ENCODE data around the gene ROR1.

ROR1 gene

GRCh38 chr1:63773815-63774616, at the start of gene ROR1:
Gene ROR1 (plus strand): TSS chr1:63774017.
- H3K4me3 ChIP-seq (ENCODE audit: low read depth, low read length): no peak within 1 kb of the TSS
- peak; percentile 21 for DNase-seq (ENCODE audit: low read depth)
- TF ChIP-seq, protein P1, sequence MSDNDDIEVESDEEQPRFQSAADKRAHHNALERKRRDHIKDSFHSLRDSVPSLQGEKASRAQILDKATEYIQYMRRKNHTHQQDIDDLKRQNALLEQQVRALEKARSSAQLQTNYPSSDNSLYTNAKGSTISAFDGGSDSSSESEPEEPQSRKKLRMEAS (IDR thresholded peaks at IDR 0.05; ENCODE audit: low read depth, low read length): no peak
- no peak for TF ChIP-seq POLR2A (IDR thresholded peaks at IDR 0.05; ENCODE audit: extremely low read depth, insufficient read length)
- TF ChIP-seq MYC (IDR thresholded peaks at IDR 0.05; ENCODE audit: low read depth, low read length): no peak
- TF ChIP-seq, protein P2, sequence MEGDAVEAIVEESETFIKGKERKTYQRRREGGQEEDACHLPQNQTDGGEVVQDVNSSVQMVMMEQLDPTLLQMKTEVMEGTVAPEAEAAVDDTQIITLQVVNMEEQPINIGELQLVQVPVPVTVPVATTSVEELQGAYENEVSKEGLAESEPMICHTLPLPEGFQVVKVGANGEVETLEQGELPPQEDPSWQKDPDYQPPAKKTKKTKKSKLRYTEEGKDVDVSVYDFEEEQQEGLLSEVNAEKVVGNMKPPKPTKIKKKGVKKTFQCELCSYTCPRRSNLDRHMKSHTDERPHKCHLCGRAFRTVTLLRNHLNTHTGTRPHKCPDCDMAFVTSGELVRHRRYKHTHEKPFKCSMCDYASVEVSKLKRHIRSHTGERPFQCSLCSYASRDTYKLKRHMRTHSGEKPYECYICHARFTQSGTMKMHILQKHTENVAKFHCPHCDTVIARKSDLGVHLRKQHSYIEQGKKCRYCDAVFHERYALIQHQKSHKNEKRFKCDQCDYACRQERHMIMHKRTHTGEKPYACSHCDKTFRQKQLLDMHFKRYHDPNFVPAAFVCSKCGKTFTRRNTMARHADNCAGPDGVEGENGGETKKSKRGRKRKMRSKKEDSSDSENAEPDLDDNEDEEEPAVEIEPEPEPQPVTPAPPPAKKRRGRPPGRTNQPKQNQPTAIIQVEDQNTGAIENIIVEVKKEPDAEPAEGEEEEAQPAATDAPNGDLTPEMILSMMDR (IDR thresholded peaks at IDR 0.05; ENCODE audit: low read depth, low read length): no peak

DNA sequence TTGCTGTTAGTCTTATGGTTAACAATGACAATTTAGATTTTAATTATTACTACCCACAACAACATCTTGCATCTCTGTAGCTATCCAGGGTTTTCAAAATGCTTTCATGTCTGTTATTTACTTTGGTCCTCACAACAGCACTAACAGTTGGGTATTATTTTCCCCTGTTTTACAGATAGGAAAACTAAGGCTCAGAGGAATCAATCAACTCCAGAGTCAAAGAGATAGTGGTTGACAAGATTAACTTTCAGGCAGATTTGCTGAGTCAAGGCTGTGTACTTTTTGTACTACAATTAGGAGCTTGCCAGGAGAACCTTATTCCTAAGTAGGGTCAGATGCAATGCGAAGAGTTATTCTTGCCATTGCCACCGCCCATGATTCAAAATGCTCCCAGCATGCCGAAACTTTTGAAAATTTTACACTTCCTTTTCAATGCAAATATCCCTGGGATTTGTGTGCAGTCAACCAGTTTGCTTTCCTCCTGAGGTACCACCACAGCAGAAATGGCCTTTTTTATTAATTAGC, 49.4 kb upstream of the ROR1 start:
- H3K4me3 ChIP-seq (ENCODE audit: low read depth, low read length): no peak overlapping the region
- TF ChIP-seq, protein P2 (IDR thresholded peaks at IDR 0.05; ENCODE audit: low read depth, low read length): no peak
- no peak for TF ChIP-seq MYC (IDR thresholded peaks at IDR 0.05; ENCODE audit: low read depth, low read length)
- no peak for TF ChIP-seq POLR2A (IDR thresholded peaks at IDR 0.05; ENCODE audit: extremely low read depth, insufficient read length)
- TF ChIP-seq, protein P1 (IDR thresholded peaks at IDR 0.05; ENCODE audit: low read depth, low read length): no peak
- no peak for DNase-seq (ENCODE audit: low read depth)

DNA sequence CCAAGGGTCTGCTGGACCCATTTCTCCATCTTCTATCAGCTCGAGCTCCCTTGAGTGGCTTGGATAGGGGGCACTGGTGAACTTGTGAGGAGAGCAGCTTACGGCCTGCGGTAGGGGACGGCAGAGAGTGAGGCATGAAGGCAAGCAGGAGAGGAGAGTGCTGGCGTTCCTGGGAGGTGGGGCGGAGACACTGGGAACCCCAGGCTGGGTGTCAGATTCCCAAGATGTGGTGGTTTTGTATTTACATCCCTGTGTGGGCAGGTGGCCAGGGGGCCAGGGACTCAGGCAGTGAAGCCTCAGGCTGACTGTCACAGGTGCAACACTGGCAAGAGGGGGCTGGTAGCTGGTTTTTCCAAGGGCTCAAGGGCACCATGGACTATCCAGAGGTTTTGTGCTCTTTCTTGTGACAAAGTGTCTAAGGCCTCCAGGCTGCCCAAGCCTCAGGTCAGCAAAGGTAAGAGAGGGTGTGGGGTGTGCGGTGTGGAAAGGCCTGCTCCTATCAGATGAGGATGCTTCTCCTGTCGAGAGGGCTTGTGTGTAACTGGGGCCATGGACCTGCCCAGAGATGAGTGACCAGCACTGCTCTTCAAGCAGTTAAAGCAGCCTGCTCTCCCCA, 45.1 kb upstream of the ROR1 start:
- no peak overlapping the region for H3K4me3 ChIP-seq (ENCODE audit: low read depth, low read length)
- TF ChIP-seq, protein P2 (IDR thresholded peaks at IDR 0.05; ENCODE audit: low read depth, low read length): no peak
- TF ChIP-seq MYC (IDR thresholded peaks at IDR 0.05; ENCODE audit: low read depth, low read length) (no peak), POLR2A (IDR thresholded peaks at IDR 0.05; ENCODE audit: extremely low read depth, insufficient read length) (no peak)
- TF ChIP-seq, protein P1 (IDR thresholded peaks at IDR 0.05; ENCODE audit: low read depth, low read length): no peak
- no peak for DNase-seq (ENCODE audit: low read depth)

DNA sequence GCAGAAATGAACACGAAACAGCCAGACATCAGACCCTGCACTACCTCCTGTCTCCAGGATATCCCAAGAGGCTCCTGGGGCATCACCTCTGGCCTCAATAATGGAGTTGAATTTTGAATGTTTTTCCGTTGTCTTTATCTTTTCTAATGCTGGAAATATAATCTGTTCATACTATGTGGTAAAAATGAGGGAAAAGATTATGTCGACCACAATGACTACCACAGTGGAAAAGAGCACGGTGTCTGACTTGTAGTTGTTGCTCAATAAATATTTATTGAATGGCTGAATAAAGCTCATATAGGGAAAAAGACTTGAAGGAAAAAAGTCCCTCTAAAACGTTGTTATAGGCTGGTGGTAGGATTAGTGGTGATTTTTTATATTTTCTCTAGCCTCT, 44.6 kb upstream of the ROR1 start:
- DNase-seq (ENCODE audit: low read depth): no peak
- H3K4me3 ChIP-seq (ENCODE audit: low read depth, low read length): no peak overlapping the region
- TF ChIP-seq MYC (IDR thresholded peaks at IDR 0.05; ENCODE audit: low read depth, low read length) (no peak), POLR2A (IDR thresholded peaks at IDR 0.05; ENCODE audit: extremely low read depth, insufficient read length) (no peak)
- TF ChIP-seq, protein P2 (IDR thresholded peaks at IDR 0.05; ENCODE audit: low read depth, low read length): no peak
- TF ChIP-seq, protein P1 (IDR thresholded peaks at IDR 0.05; ENCODE audit: low read depth, low read length): no peak

GRCh38 chr1:63730211-63730610, 43.6 kb upstream of the ROR1 start:
- H3K4me3 ChIP-seq (ENCODE audit: low read depth, low read length): no peak overlapping the region
- no peak for DNase-seq (ENCODE audit: low read depth)
- TF ChIP-seq, protein P1 (IDR thresholded peaks at IDR 0.05; ENCODE audit: low read depth, low read length): no peak
- TF ChIP-seq MYC (IDR thresholded peaks at IDR 0.05; ENCODE audit: low read depth, low read length) (no peak), POLR2A (IDR thresholded peaks at IDR 0.05; ENCODE audit: extremely low read depth, insufficient read length) (no peak)
- TF ChIP-seq, protein P2 (IDR thresholded peaks at IDR 0.05; ENCODE audit: low read depth, low read length): no peak
